Measurements from ENCODE around the gene MIER1.

GRCh38 chr1:66917476-66917875 is 7.3 kb upstream of the MIER1 start:
- TF ChIP-seq, protein P1, sequence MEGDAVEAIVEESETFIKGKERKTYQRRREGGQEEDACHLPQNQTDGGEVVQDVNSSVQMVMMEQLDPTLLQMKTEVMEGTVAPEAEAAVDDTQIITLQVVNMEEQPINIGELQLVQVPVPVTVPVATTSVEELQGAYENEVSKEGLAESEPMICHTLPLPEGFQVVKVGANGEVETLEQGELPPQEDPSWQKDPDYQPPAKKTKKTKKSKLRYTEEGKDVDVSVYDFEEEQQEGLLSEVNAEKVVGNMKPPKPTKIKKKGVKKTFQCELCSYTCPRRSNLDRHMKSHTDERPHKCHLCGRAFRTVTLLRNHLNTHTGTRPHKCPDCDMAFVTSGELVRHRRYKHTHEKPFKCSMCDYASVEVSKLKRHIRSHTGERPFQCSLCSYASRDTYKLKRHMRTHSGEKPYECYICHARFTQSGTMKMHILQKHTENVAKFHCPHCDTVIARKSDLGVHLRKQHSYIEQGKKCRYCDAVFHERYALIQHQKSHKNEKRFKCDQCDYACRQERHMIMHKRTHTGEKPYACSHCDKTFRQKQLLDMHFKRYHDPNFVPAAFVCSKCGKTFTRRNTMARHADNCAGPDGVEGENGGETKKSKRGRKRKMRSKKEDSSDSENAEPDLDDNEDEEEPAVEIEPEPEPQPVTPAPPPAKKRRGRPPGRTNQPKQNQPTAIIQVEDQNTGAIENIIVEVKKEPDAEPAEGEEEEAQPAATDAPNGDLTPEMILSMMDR (IDR thresholded peaks at IDR 0.05; ENCODE audit: low read length), result no peak
- TF ChIP-seq EZH2phosphoT487 (IDR thresholded peaks at IDR 0.05; ENCODE audit: low read length) (no peak), EZH2 (optimal IDR thresholded peaks at IDR 0.05; ENCODE audit: low read depth, low read length) (no peak)

Measured in MM.1S (cell line).